Progenitor cell of endocrine pancreas (in vitro differentiated cells): ENCODE results near the gene SERTM2. TPM values are rescaled to one million over a fixed set of nuclear protein-coding genes. Genes with fewer than 3 reads are reported as not detected.

Experiments used
- DNase-seq: peaks from one replicate; pipeline ENCODE4 v3.0.0; 2021; ENCODE audit warnings: low spot score; ENCODE audit not compliant: unreplicated experiment
- H3K27ac Mint-ChIP-seq: 2 replicates; pipeline ENCODE4 v1.8.0; 2021; ENCODE audit warnings: mild to moderate bottlenecking, moderate library complexity, mixed read lengths
- H3K27me3 Mint-ChIP-seq: 2 replicates; pipeline ENCODE4 v1.8.0; 2021; ENCODE audit warnings: mixed read lengths
- H3K36me3 Mint-ChIP-seq: 2 replicates; pipeline ENCODE4 v1.8.0; 2022; ENCODE audit warnings: mixed read lengths; ENCODE audit not compliant: insufficient read depth
- H3K4me1 Mint-ChIP-seq: 2 replicates; pipeline ENCODE4 v1.8.0; 2021; ENCODE audit warnings: low read depth, mixed read lengths
- H3K4me3 Mint-ChIP-seq: 2 replicates; pipeline ENCODE4 v1.8.0; 2021; ENCODE audit warnings: low read depth, mild to moderate bottlenecking, moderate library complexity, mixed read lengths
- H3K9me3 Mint-ChIP-seq: 2 replicates; pipeline ENCODE4 v1.8.0; 2021; ENCODE audit warnings: low read depth, mixed read lengths
- CTCF ChIP-seq: fragments of 200-600 bp; sonication (generic); IDR thresholded peaks from one replicate; pipeline ENCODE4 v1.5.0; 2021; ENCODE audit warnings: antibody characterized with exemption, mild to moderate bottlenecking; ENCODE audit not compliant: unreplicated experiment
- total RNA-seq: library from RNA; stranded (reverse); gene quantifications from 2 replicates; pipeline ENCODE4 v1.2.1, GENCODE V29; 2021

Gene SERTM2
- total RNA-seq, 1 donor from 2014 or later: 0.72 TPM

GRCh38 chrX:111503485-111503993 is 7.9 kb upstream of the SERTM2 start:
- peaks cover 3% of the 10 kb centered on the region for H3K4me1 Mint-ChIP-seq
- no peak for DNase-seq
- no peak for TF ChIP-seq CTCF
- H3K27ac Mint-ChIP-seq: no peak overlapping the region
- no peak overlapping the region for H3K4me3 Mint-ChIP-seq
- no peaks in the 10 kb centered on the region for H3K9me3 Mint-ChIP-seq
- no peaks in the 10 kb centered on the region for H3K27me3 Mint-ChIP-seq
- H3K36me3 Mint-ChIP-seq: no peaks in the 10 kb centered on the region

- no peak overlapping the region for H3K27ac Mint-ChIP-seq
- no peak overlapping the region for H3K4me3 Mint-ChIP-seq
- H3K9me3 Mint-ChIP-seq: no peaks in the 10 kb centered on the region
- H3K36me3 Mint-ChIP-seq: no peaks in the 10 kb centered on the region
- peaks cover 3% of the 10 kb centered on the region for H3K4me1 Mint-ChIP-seq
- TF ChIP-seq CTCF: no peak
- H3K27me3 Mint-ChIP-seq: no peaks in the 10 kb centered on the region
- no peak for DNase-seq
Observed at GRCh38 chrX:111504941-111505340, 6.5 kb upstream of the SERTM2 start.

GRCh38 chrX:111505783-111506182 is 5.7 kb upstream of the SERTM2 start:
- Mint-ChIP-seq H3K36me3 (no peaks in the 10 kb centered on the region), H3K4me1 (peaks cover 3% of the 10 kb centered on the region), H3K27me3 (no peaks in the 10 kb centered on the region), H3K4me3 (no peak overlapping the region), H3K27ac (no peak overlapping the region), H3K9me3 (no peaks in the 10 kb centered on the region)
- no peak for DNase-seq
- TF ChIP-seq CTCF: no peak

- TF ChIP-seq CTCF: no peak
- Mint-ChIP-seq H3K36me3 (no peaks in the 10 kb centered on the region), H3K9me3 (no peaks in the 10 kb centered on the region), H3K4me1 (peaks cover 8% of the 10 kb centered on the region), H3K27ac (no peak overlapping the region), H3K27me3 (no peaks in the 10 kb centered on the region), H3K4me3 (no peak overlapping the region)
- no peak for DNase-seq
Observed at GRCh38 chrX:111506826-111507225, 4.6 kb upstream of the SERTM2 start.

- Mint-ChIP-seq H3K9me3 (no peaks in the 10 kb centered on the region), H3K4me3 (no peak overlapping the region), H3K36me3 (no peaks in the 10 kb centered on the region), H3K27me3 (no peaks in the 10 kb centered on the region), H3K4me1 (peaks cover 13% of the 10 kb centered on the region), H3K27ac (no peak overlapping the region)
- no peak for TF ChIP-seq CTCF
- DNase-seq: no peak
Observed at GRCh38 chrX:111507933-111508332, 3.5 kb upstream of the SERTM2 start.
